Caco-2 (cell line): ENCODE data around the gene UPP1. TPM values are rescaled to one million over a fixed set of nuclear protein-coding genes. Genes with fewer than 3 reads are reported as not detected.

Experiments used
- BruUV-seq: library from RNA; stranded (reverse); fragments of 400-500 nt; replicated peaks from 2 replicates; lab custom pipeline; 2021; lab: Mats Ljungman, UMichigan
- CTCF ChIA-PET: fragments of 300-600 bp; sonication (Branson Sonifier 250); formaldehyde crosslinking; loops from one replicate; lab custom pipeline; 2022; ENCODE audit warnings: antibody characterized with exemption; lab: Charles Lee
- POLR2A ChIA-PET: fragments of 300-600 bp; sonication (Branson Sonifier 250); formaldehyde crosslinking; loops from one replicate; lab custom pipeline; 2022; ENCODE audit warnings: antibody characterized with exemption; lab: Charles Lee
- DNase-seq, 2 experiments: peaks; one replicate each; pipeline versions ENCODE4 v3.0.0 to v3.0.0-alpha.2; 2020 to 2022
- H3K27me3 ChIP-seq: replicated peaks from 2 replicates; pipeline ENCODE4 v1.6.0; 2011; ENCODE audit warnings: low read length; ENCODE audit not compliant: control insufficient read depth, insufficient read depth
- H3K36me3 ChIP-seq: 2 replicates; pipeline ENCODE4 v1.5.1; 2011; ENCODE audit warnings: low read length; ENCODE audit not compliant: control insufficient read depth, insufficient read depth
- H3K4me1 ChIP-seq: fragments of 250-450 bp; sonication (Bioruptor Pico); 2 replicates; pipeline ENCODE4 v1.5.1; 2020; ENCODE audit warnings: mild to moderate bottlenecking
- H3K4me3 ChIP-seq: 2 replicates; pipeline ENCODE4 v1.5.1; 2011; ENCODE audit warnings: low read depth, mild to moderate bottlenecking, control low read depth, low read length
- H3K9me3 ChIP-seq: fragments of 250-450 bp; sonication (Bioruptor Pico); 2 replicates; pipeline ENCODE4 v1.5.1; 2020; ENCODE audit warnings: mild to moderate bottlenecking, moderate library complexity
- H3K27ac Mint-ChIP-seq: one replicate; pipeline ENCODE4 v1.8.0; 2022; ENCODE audit warnings: mixed read lengths; ENCODE audit not compliant: unreplicated experiment
- H3K27me3 Mint-ChIP-seq: one replicate; pipeline ENCODE4 v1.8.0; 2022; ENCODE audit warnings: mixed read lengths; ENCODE audit not compliant: insufficient read depth, unreplicated experiment
- H3K36me3 Mint-ChIP-seq: one replicate; pipeline ENCODE4 v1.8.0; 2022; ENCODE audit warnings: mild to moderate bottlenecking, mixed read lengths; ENCODE audit not compliant: insufficient read depth, unreplicated experiment
- H3K4me1 Mint-ChIP-seq: one replicate; pipeline ENCODE4 v1.8.0; 2022; ENCODE audit warnings: low read depth, mixed read lengths; ENCODE audit not compliant: unreplicated experiment
- H3K4me3 Mint-ChIP-seq: one replicate; pipeline ENCODE4 v1.8.0; 2022; ENCODE audit warnings: mild to moderate bottlenecking, moderate library complexity, mixed read lengths; ENCODE audit not compliant: unreplicated experiment
- H3K9me3 Mint-ChIP-seq: one replicate; pipeline ENCODE4 v1.8.0; 2022; ENCODE audit warnings: mixed read lengths; ENCODE audit not compliant: unreplicated experiment
- CTCF ChIP-seq, 2 experiments: fragments of 200-600 bp in 1 of 2; IDR thresholded peaks; 1 replicate in 1 of 2; 2 replicates in 1 of 2; pipeline versions ENCODE4 v1.5.1 to v1.8.0; 2011 to 2022; ENCODE audit warnings: antibody characterized with exemption in 1 of 2, control low read depth in 1 of 2, inconsistent platforms in 1 of 2, low read depth in 1 of 2, low read length in 1 of 2, mild to moderate bottlenecking in 1 of 2, moderate library complexity in 1 of 2; ENCODE audit not compliant: insufficient read depth in 1 of 2, severe bottlenecking in 1 of 2, unreplicated experiment in 1 of 2
- intact Hi-C: fragments of 100-400 bp; cut with micrococcal nuclease; formaldehyde crosslinking; loops from one replicate; pipeline ENCODE4 v1.10.0; 2022; ENCODE audit not compliant: unreplicated experiment
- total RNA-seq: library from RNA; stranded (reverse); gene quantifications from 2 replicates; pipeline ENCODE4 v1.2.3, GENCODE V29; 2022

UPP1 gene
- total RNA-seq, 1 experiment from 2014 or later, result 20.6 TPM

GRCh38 chr7:48067475-48067874 is 21.6 kb upstream of the UPP1 start:
- no peak for TF ChIP-seq CTCF (IDR thresholded peaks at IDR 0.05; ENCODE audit: insufficient read depth in 1 of 2, low read depth in 1 of 2, low read length in 1 of 2, severe bottlenecking in 1 of 2, unreplicated experiment in 1 of 2)
- peaks cover 13% of the 10 kb centered on the region for H3K27me3 Mint-ChIP-seq
- Histone ChIP-seq H3K4me3 (no peak overlapping the region), H3K9me3 (peaks cover 5% of the 10 kb centered on the region; the same call in 1 of the 2 replicates), H3K27me3 (no peaks in the 10 kb centered on the region), H3K36me3 (no peaks in the 10 kb centered on the region), H3K4me1 (no peaks in the 10 kb centered on the region)
- ChIA-PET CTCF (no interaction called here), POLR2A (no interaction called here)
- no TSS peak for BruUV-seq
- no peaks in the 10 kb centered on the region for H3K36me3 Mint-ChIP-seq
- H3K4me3 Mint-ChIP-seq, result no peak overlapping the region
- no peak for DNase-seq
- H3K27ac Mint-ChIP-seq, result no peak overlapping the region
- H3K4me1 Mint-ChIP-seq, result no peaks in the 10 kb centered on the region
- H3K9me3 Mint-ChIP-seq, result peaks cover 27% of the 10 kb centered on the region
- intact Hi-C loops, result no loop called here

GRCh38 chr7:48074204-48074654 is 14.8 kb upstream of the UPP1 start:
- ChIA-PET CTCF (no interaction called here), POLR2A (no interaction called here)
- H3K4me3 Mint-ChIP-seq, result no peak overlapping the region
- H3K9me3 Mint-ChIP-seq, result peaks cover 9% of the 10 kb centered on the region
- intact Hi-C loops, result no loop called here
- no peak overlapping the region for H3K27ac Mint-ChIP-seq
- H3K9me3 ChIP-seq, result no peaks in the 10 kb centered on the region
- TF ChIP-seq CTCF (IDR thresholded peaks at IDR 0.05; ENCODE audit: insufficient read depth in 1 of 2, low read depth in 1 of 2, low read length in 1 of 2, severe bottlenecking in 1 of 2, unreplicated experiment in 1 of 2), result no peak
- no peaks in the 10 kb centered on the region for H3K36me3 ChIP-seq
- no peaks in the 10 kb centered on the region for H3K4me1 Mint-ChIP-seq
- H3K36me3 Mint-ChIP-seq, result no peaks in the 10 kb centered on the region
- no peak for DNase-seq
- H3K27me3 ChIP-seq, result no peaks in the 10 kb centered on the region
- no peaks in the 10 kb centered on the region for H3K27me3 Mint-ChIP-seq
- no TSS peak for BruUV-seq
- H3K4me3 ChIP-seq, result no peak overlapping the region
- H3K4me1 ChIP-seq, result no peaks in the 10 kb centered on the region; the same call in 1 of the 2 replicates

GRCh38 chr7:48077423-48077822 is 11.6 kb upstream of the UPP1 start:
- H3K27me3 Mint-ChIP-seq, result no peaks in the 10 kb centered on the region
- no peaks in the 10 kb centered on the region for H3K36me3 Mint-ChIP-seq
- H3K4me3 Mint-ChIP-seq, result no peak overlapping the region
- H3K27ac Mint-ChIP-seq, result no peak overlapping the region
- no peaks in the 10 kb centered on the region for H3K4me1 Mint-ChIP-seq
- ChIA-PET POLR2A (no interaction called here), CTCF (no interaction called here)
- Histone ChIP-seq H3K9me3 (no peaks in the 10 kb centered on the region), H3K36me3 (no peaks in the 10 kb centered on the region), H3K4me1 (no peaks in the 10 kb centered on the region; the same call in 1 of the 2 replicates), H3K4me3 (no peak overlapping the region), H3K27me3 (no peaks in the 10 kb centered on the region)
- no peaks in the 10 kb centered on the region for H3K9me3 Mint-ChIP-seq
- DNase-seq, result no peak
- intact Hi-C loops, result no loop called here
- BruUV-seq, result no TSS peak
- no peak for TF ChIP-seq CTCF (IDR thresholded peaks at IDR 0.05; ENCODE audit: insufficient read depth in 1 of 2, low read depth in 1 of 2, low read length in 1 of 2, severe bottlenecking in 1 of 2, unreplicated experiment in 1 of 2)
